T-helper 1 cell treated with Interleukin-12 subunit alpha and Interleukin-12 subunit beta and Interleukin-4 antibody, amounts not matched to agents 30 μg/mL and 1 μg/mL, for 36 hours (primary cell): ENCODE measurements around the gene ABCC1.
"Not testable (repeated sequence)": the region's sequence is repeated elsewhere in the genome, so short reads cannot be mapped to it uniquely, and the experiment has no call there.

Source experiments
- H3K27ac Mint-ChIP-seq: one replicate; pipeline ENCODE4 v1.8.0; 2021; ENCODE audit warnings: mild to moderate bottlenecking, mixed read lengths
- H3K27me3 Mint-ChIP-seq: one replicate; pipeline ENCODE4 v1.8.0; 2021; ENCODE audit warnings: low read depth, mixed read lengths
- H3K36me3 Mint-ChIP-seq: one replicate; pipeline ENCODE4 v1.8.0; 2021; ENCODE audit warnings: low read depth, mixed read lengths
- H3K4me1 Mint-ChIP-seq: one replicate; pipeline ENCODE4 v1.8.0; 2021; ENCODE audit warnings: low read depth, mixed read lengths
- H3K4me3 Mint-ChIP-seq: one replicate; pipeline ENCODE4 v1.8.0; 2021; ENCODE audit warnings: mild to moderate bottlenecking, moderate library complexity, mixed read lengths
- H3K9me3 Mint-ChIP-seq: one replicate; pipeline ENCODE4 v1.8.0; 2021; ENCODE audit warnings: mixed read lengths

The ABCC1 gene

DNA sequence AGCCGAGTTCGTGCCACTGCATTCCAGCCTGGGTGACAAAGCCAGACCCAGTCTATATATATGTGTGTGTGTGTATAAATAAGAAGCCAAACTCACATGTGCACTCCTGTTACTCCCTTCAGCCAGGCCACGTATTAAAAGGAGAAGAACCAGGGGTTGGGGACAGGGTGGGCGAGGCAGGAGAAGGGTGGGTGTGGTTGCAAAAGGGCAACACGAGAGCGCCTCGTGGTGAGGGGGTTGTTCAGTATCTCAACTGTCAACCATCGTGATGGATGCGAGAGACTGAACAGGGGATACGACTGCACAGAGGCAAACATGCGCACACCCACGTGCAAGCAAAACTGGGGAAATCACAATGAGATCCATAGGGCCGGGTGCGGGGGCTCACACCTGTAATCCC is 219.0 kb downstream of the ABCC1 start:
- no peak overlapping the region for H3K4me3 Mint-ChIP-seq
- H3K36me3 Mint-ChIP-seq = no peaks in the 10 kb centered on the region
- no peak overlapping the region for H3K27ac Mint-ChIP-seq
- no peaks in the 10 kb centered on the region for H3K9me3 Mint-ChIP-seq
- no peaks in the 10 kb centered on the region for H3K27me3 Mint-ChIP-seq
- no peaks in the 10 kb centered on the region for H3K4me1 Mint-ChIP-seq

DNA sequence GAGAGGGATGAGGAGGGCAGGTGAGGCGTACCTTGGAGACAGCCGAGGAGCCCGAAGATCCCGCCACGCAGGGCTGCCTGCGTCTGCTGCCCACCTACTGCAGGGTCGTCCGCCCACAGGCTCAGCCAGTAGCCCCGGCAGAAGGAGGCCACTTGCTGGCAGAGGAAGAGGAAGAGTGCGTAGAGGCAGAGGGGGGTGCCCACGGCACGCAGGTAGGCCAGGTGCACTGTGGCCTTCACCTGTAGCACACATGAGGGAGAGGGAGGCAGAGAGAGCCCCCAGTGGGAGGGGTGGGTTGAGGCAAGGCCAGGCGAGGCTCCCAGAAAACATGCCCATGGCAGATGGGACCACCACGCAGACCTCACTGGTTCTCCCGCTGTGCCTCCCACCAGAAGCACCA is 220.2 kb downstream of the ABCC1 start:
- H3K27ac Mint-ChIP-seq = no peak overlapping the region
- no peaks in the 10 kb centered on the region for H3K27me3 Mint-ChIP-seq
- no peak overlapping the region for H3K4me3 Mint-ChIP-seq
- no peaks in the 10 kb centered on the region for H3K4me1 Mint-ChIP-seq
- H3K9me3 Mint-ChIP-seq = no peaks in the 10 kb centered on the region
- H3K36me3 Mint-ChIP-seq = no peaks in the 10 kb centered on the region

DNA sequence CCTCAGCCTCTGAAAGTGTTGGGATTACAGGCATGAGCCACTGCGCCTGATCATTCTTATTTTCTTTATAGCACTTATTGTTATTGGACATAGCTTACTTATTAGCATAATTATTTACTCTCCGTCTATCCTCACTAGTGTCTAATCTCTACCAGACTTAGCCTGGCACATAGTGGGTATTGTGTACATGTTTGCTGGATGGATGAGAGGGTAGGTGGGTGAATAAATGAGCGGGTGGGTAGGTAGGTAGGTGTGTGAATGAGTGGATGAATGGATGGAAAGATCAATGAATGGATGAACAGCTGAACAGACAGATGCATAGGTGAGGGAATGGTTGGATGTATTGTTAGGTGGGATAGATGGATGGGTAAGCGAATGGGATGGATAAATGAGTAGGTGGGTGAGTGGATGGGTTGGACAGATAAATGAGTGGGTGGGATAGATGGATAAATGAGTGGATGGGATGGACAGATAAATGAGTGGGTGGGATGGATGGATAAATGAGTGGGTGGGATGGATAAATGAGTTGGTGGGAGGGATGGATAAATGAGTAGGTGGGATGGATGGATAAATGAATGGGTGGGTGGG is 222.0 kb downstream of the ABCC1 start:
- H3K27ac Mint-ChIP-seq = no peak overlapping the region
- no peaks in the 10 kb centered on the region for H3K27me3 Mint-ChIP-seq

DNA sequence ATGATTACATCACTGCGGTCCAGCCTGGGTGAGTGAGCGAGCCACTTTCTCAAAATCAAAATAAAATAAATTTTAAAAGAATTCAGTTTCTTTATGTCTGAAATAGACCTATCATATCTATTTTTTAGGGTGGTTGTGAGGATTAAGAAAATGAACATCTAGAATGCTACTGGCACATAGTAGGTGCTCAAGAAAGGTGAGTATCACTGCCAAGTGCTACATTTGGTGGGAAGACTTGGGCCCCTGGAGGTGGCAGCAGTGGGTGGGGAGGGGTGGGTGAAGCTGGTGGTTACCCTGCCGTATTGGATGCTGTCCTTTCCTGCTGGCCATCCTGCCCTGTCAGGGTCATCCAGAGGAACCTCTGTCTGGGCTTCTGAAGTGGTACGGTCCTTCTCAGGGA is 223.6 kb downstream of the ABCC1 start:
- H3K9me3 Mint-ChIP-seq = peaks cover 9% of the 10 kb centered on the region
- no peaks in the 10 kb centered on the region for H3K4me1 Mint-ChIP-seq
- no peak overlapping the region for H3K4me3 Mint-ChIP-seq
- H3K27ac Mint-ChIP-seq = no peak overlapping the region
- H3K27me3 Mint-ChIP-seq = no peaks in the 10 kb centered on the region
- no peaks in the 10 kb centered on the region for H3K36me3 Mint-ChIP-seq

More for the DNA sequence above, 222.0 kb downstream of the ABCC1 start:
- no peaks in the 10 kb centered on the region for H3K4me1 Mint-ChIP-seq
- no peaks in the 10 kb centered on the region for H3K36me3 Mint-ChIP-seq
- no peak overlapping the region for H3K4me3 Mint-ChIP-seq
- peaks cover 8% of the 10 kb centered on the region for H3K9me3 Mint-ChIP-seq

DNA sequence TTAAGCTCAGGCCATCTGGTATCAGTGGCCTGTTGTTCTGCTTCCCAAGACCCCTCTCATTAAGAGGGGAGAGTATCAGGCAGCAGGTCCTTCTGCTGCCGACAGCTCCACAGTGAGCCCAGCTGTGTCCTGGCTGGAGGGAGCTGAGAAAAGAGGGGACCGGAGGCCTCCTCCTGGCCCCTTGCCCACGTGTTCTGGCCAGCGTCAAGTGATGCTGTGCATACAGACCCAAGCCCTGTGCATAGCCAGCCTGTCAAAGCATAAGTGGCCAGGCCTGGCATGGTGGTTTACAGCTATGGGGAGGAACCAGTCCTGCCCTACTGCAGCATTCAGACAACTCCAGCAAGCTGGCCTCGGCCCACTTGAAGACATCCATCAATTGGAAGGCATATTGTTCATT is 225.9 kb downstream of the ABCC1 start:
- H3K27ac Mint-ChIP-seq = no peak overlapping the region
- no peaks in the 10 kb centered on the region for H3K4me1 Mint-ChIP-seq
- H3K36me3 Mint-ChIP-seq = no peaks in the 10 kb centered on the region
- H3K4me3 Mint-ChIP-seq = no peak overlapping the region
- no peaks in the 10 kb centered on the region for H3K27me3 Mint-ChIP-seq
- H3K9me3 Mint-ChIP-seq = peaks cover 9% of the 10 kb centered on the region

DNA sequence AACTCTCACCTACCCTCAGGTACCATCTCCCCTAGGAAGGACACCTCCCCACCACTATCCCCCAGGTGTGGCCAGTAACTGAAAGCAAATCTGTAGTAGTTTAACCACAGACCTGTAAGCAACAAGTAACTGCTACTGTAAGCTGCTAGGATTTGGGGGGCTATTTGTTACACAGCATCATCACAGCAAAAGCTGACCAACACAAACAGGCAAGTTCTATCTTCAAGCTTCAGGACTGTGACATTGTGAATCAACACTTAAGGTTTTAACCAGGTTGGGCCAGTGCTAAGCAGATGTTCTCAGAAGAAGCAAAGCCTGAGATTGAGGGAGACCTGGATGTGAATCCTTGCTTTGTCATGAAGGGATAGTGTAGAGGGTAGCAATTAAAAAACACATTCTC is 226.9 kb downstream of the ABCC1 start:
- Mint-ChIP-seq H3K9me3 (peaks cover 9% of the 10 kb centered on the region), H3K4me1 (no peaks in the 10 kb centered on the region), H3K27me3 (no peaks in the 10 kb centered on the region), H3K27ac (no peak overlapping the region), H3K4me3 (no peak overlapping the region), H3K36me3 (no peaks in the 10 kb centered on the region)

DNA sequence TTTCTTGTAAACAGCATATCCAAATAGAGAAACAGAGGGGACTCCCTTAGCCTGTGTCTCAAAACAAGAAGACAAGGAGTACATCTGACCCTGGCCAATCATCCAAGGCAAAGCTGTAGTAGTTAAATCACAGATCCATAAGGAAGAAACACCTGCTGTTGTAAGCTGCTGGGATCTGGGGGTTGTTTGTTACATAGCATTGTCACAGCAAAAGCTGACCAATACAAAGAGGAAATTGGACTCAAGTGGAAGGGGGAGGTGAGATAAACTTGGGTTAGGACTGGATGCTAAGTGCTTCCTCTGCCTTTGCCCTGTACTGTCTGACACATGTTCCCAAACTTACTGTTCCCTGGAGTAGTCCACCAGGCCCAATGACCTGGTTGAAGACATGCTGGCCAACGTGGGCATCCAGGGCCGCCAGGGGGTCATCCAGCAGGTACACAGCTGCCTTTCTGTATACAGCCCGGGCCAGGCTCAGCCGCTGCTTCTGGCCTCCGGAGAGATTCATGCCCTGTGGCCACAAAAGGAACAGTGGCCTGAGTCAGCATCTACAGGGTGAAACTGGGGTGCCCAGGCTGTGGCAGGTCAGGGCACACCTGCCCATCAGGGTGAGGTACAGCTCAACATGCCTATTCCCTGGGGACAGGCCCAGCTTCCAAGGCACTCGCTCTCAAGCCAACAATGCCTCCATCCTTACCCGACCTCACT is 229.2 kb downstream of the ABCC1 start:
- Mint-ChIP-seq H3K9me3 (peaks cover 9% of the 10 kb centered on the region), H3K27ac (no peak overlapping the region), H3K4me1 (no peaks in the 10 kb centered on the region), H3K36me3 (no peaks in the 10 kb centered on the region), H3K27me3 (no peaks in the 10 kb centered on the region), H3K4me3 (no peak overlapping the region)

DNA sequence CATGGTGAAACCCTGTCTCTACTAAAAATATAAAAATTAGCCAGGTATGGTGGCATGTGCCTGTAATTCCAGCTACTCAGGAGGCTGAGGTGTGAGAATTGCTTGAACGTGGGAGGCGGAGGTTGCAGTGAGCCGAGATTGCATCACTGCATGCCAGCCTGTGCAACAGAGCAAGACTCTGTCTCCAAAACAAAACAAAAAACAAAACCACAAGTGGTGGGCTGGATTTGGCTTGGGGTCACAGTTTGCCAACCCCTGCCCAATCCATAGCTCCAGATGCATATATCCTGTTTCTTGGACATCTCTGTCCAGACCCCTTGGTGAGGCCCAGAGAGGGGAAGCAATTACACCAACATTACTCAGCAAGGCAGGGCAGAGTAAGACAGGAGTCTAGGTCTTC is 232.3 kb downstream of the ABCC1 start:
- H3K4me1 Mint-ChIP-seq, H3K27ac Mint-ChIP-seq, H3K36me3 Mint-ChIP-seq, H3K4me3 Mint-ChIP-seq, H3K9me3 Mint-ChIP-seq, H3K27me3 Mint-ChIP-seq: not testable (repeated sequence)

DNA sequence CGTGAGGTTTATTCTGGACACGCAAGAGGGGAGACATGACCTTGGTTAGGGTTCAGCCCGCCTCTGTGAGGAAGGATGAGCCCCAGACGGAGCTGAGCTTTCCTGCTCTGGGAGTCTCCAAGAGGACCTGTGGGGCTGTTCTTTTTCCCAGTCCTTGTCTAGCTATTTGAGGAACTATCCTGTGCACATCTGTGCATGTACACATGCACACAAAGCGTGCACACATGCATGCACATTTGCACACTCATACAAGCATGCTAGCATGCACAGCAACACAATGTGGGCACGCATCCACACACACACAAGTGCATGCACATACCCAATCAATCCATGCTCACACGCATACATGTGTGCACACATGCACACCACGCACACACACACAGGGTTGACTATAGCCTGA is 233.5 kb downstream of the ABCC1 start:
- no peaks in the 10 kb centered on the region for H3K4me1 Mint-ChIP-seq
- no peak overlapping the region for H3K27ac Mint-ChIP-seq
- H3K27me3 Mint-ChIP-seq = no peaks in the 10 kb centered on the region
- no peaks in the 10 kb centered on the region for H3K36me3 Mint-ChIP-seq
- no peaks in the 10 kb centered on the region for H3K9me3 Mint-ChIP-seq
- no peak overlapping the region for H3K4me3 Mint-ChIP-seq

DNA sequence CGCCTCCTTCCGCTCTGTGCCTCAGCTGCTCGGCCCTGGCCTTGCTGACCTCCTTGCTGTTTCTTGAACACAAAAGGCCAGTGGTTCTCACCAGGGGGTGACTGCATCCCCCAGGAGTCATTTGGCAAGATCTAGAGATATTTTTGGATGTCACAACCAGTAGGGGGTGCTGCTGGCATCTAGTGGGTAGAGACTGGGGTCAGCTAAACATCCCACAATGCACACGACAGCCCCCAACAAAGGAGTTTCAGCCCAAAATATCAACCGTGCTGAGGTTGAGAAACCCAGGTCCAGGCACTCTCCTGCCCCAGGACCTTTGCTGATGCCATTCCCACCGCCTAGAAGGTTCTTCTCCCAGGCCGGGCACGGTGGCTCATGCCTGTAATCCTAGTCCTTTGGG is 234.1 kb downstream of the ABCC1 start:
- H3K4me1 Mint-ChIP-seq = no peaks in the 10 kb centered on the region
- H3K9me3 Mint-ChIP-seq = no peaks in the 10 kb centered on the region
- H3K4me3 Mint-ChIP-seq = no peak overlapping the region
- no peaks in the 10 kb centered on the region for H3K36me3 Mint-ChIP-seq
- no peak overlapping the region for H3K27ac Mint-ChIP-seq
- no peaks in the 10 kb centered on the region for H3K27me3 Mint-ChIP-seq

DNA sequence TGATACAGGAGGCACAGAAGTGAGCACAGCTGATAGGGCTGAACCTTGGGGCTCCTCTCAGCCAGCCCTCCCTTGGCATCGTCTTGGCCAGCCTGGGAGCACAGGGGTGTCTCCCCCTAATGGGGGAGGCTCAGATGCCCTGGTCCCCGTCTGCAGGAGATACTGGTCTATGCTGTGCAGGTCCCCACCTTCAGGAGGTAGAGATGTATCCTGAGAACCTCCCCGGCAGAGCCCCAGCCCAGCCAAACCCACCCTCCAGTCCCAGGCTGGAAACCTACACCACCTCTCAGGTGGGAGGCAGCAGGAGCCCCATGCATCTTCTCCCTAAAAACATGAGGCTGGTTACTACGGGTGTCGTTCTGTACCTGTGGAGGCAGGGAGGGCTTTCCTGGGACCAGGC is 235.2 kb downstream of the ABCC1 start:
- Mint-ChIP-seq H3K36me3 (no peaks in the 10 kb centered on the region), H3K4me3 (no peak overlapping the region), H3K9me3 (no peaks in the 10 kb centered on the region), H3K27me3 (no peaks in the 10 kb centered on the region), H3K27ac (no peak overlapping the region), H3K4me1 (no peaks in the 10 kb centered on the region)

DNA sequence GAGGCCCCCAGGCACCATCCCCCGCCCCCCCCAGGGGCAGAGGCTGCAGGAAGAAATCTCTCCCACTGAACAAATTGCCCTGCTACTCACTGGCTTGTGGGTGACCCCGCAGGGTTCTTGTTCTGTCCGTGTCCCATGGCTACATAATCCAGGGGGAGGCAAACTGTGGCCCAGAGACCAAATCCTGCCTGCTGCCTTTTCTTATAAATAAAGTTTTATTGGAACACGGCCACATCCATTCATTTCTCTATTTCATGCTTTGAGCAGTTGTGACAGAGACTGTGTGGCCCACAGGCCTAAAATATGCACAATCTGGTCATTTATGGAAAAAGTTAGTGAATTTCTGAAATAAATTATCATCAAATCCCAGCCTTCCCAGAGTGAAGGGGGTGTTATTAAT is 235.7 kb downstream of the ABCC1 start:
- Mint-ChIP-seq H3K4me1 (no peaks in the 10 kb centered on the region), H3K4me3 (no peak overlapping the region), H3K27ac (no peak overlapping the region), H3K9me3 (no peaks in the 10 kb centered on the region), H3K27me3 (no peaks in the 10 kb centered on the region), H3K36me3 (no peaks in the 10 kb centered on the region)

DNA sequence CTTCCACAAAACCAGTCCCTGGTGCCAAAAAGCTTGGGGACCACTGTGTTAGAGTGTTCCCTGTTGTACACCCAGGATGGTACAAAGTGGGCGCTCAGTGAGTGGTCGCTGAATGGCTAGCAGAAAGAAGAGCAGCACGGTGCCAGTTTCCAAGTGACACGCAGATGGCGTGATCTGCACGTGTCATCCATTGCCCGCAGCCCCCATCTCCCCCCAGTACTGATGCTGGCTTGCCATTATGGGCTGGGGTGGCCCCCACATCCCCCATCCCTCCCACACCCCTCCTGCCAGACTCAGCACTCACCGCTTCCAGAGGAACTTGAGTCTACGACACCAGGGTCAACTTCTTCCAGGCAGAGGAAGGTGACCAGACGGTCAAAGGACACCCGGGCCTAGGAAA is 237.4 kb downstream of the ABCC1 start:
- no peak overlapping the region for H3K4me3 Mint-ChIP-seq
- no peaks in the 10 kb centered on the region for H3K36me3 Mint-ChIP-seq
- H3K4me1 Mint-ChIP-seq = no peaks in the 10 kb centered on the region
- no peaks in the 10 kb centered on the region for H3K9me3 Mint-ChIP-seq
- H3K27ac Mint-ChIP-seq = no peak overlapping the region
- no peaks in the 10 kb centered on the region for H3K27me3 Mint-ChIP-seq

DNA sequence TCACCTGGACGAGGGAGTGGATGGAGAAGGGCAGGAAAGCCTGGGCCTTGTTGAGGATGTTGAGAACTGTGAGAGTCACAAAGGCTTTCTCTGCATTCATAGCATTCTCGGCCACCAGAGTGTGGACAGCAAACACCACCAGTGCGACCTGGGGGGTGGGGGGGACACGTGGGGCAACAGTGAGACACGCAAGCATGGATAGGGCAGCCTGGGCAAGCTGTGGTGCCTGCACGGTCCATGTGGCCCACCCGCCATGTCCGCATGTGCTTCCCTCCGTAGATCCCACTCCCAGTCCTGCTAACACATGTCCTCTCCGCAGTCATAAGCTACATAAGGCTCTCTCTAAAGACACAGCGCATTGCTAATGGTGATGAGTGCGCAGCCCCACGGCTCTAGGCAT is 239.4 kb downstream of the ABCC1 start:
- H3K4me3 Mint-ChIP-seq = no peak overlapping the region
- H3K36me3 Mint-ChIP-seq = no peaks in the 10 kb centered on the region
- no peaks in the 10 kb centered on the region for H3K4me1 Mint-ChIP-seq
- H3K27me3 Mint-ChIP-seq = no peaks in the 10 kb centered on the region
- no peaks in the 10 kb centered on the region for H3K9me3 Mint-ChIP-seq
- no peak overlapping the region for H3K27ac Mint-ChIP-seq

DNA sequence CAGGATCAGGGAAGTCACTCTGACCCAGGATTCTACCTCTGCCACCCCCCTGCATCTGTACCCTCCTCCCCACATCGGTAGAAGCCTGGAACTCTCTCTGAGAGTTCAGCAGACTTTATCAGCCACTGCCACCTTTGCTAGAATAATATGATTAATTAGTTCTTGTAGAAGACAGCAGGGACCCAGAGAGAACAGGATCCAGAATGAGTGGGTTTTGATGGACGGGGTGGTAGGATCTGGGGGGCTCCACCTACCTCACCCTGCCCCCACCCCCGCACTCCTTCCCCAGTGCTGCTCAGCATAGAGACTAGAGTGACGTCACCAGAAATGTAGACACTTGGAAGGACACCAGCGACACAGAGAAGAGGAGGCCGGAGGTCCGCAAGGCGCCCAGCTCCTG is 240.4 kb downstream of the ABCC1 start:
- H3K36me3 Mint-ChIP-seq = no peaks in the 10 kb centered on the region
- H3K27ac Mint-ChIP-seq = no peak overlapping the region
- H3K4me1 Mint-ChIP-seq = no peaks in the 10 kb centered on the region
- H3K27me3 Mint-ChIP-seq = no peaks in the 10 kb centered on the region
- no peak overlapping the region for H3K4me3 Mint-ChIP-seq
- H3K9me3 Mint-ChIP-seq = no peaks in the 10 kb centered on the region

DNA sequence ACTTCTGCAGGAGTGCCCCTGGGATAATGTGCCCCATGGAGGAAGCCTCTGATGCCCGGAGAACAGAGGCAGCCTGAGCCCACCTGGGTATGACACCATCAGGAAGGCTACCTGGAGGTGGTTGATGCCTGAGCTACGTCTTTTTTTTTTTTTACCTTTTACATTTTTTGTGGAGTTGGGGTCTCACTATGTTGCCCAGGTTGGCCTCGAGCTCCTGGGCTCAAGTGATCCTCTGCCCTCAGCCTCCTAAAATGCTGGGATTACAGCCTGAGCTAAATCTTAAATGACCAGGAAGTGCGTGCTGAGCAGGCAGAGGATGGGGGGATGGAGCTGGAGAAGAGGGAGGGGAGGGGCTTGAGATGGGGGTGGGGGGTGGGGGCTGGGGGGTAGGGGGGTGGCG is 241.1 kb downstream of the ABCC1 start:
- Mint-ChIP-seq H3K4me1 (no peaks in the 10 kb centered on the region), H3K9me3 (no peaks in the 10 kb centered on the region), H3K27me3 (no peaks in the 10 kb centered on the region), H3K36me3 (no peaks in the 10 kb centered on the region), H3K27ac (no peak overlapping the region), H3K4me3 (no peak overlapping the region)
